IMR-90 (cell line): Measurements from ENCODE around the gene SVOPL. TPM values are rescaled to one million over a fixed set of nuclear protein-coding genes. Genes with fewer than 3 reads are reported as not detected.

Experiments used
- ATAC-seq: fragments of 200-7000 bp; cut with Tn5 transposase; 2 replicates; pipeline ENCODE4 v1.9.1; 2020; ENCODE audit warnings: low read depth, mild to moderate bottlenecking, moderate library complexity
- BruUV-seq: library from RNA; stranded (reverse); fragments of 400-500 nt; replicated peaks from 2 replicates; lab custom pipeline; 2021; lab: Mats Ljungman, UMichigan
- CTCF ChIA-PET: fragments of 300-600 bp; formaldehyde crosslinking; extraction: SDS; loops from one replicate; lab custom pipeline; 2021; ENCODE audit warnings: antibody characterized with exemption; lab: Yijun Ruan, JAX
- POLR2A ChIA-PET: fragments of 300-600 bp; sonication (Branson Sonifier 250); formaldehyde crosslinking; loops from one replicate; lab custom pipeline; 2022; ENCODE audit warnings: antibody characterized with exemption; ENCODE audit not compliant: unreplicated experiment; lab: Charles Lee
- DNase-seq: peaks from one replicate; pipeline ENCODE4 v3.0.0; 2013
- H2AFZ ChIP-seq: replicated peaks from 2 replicates; pipeline ENCODE3; 2013; ENCODE audit warnings: low read length, mild to moderate bottlenecking; ENCODE audit not compliant: poor library complexity
- H2AK5ac ChIP-seq: 2 replicates; pipeline ENCODE4 v1.6.1; 2013; ENCODE audit warnings: low read depth, low read length, inconsistent platforms
- H2AK9ac ChIP-seq: replicated peaks from 2 replicates; pipeline ENCODE3; 2013; ENCODE audit warnings: mild to moderate bottlenecking, low read depth, low read length, moderate library complexity; ENCODE audit not compliant: poor library complexity
- H2BK120ac ChIP-seq: 2 replicates; pipeline ENCODE4 v1.6.1; 2013; ENCODE audit warnings: low read depth, low read length, inconsistent platforms
- H2BK15ac ChIP-seq: 3 replicates; pipeline ENCODE4 v1.6.1; 2013; ENCODE audit warnings: low read depth, low read length, inconsistent platforms
- H2BK20ac ChIP-seq: 2 replicates; pipeline ENCODE4 v1.6.1; 2013; ENCODE audit warnings: low read depth, mild to moderate bottlenecking, inconsistent platforms, low read length, moderate library complexity
- H2BK5ac ChIP-seq: 2 replicates; pipeline ENCODE4 v1.6.1; 2013; ENCODE audit warnings: mild to moderate bottlenecking, low read depth, low read length, inconsistent platforms; ENCODE audit not compliant: poor library complexity, severe bottlenecking
- H3K14ac ChIP-seq: replicated peaks from 2 replicates; pipeline ENCODE4 v1.6.1; 2013; ENCODE audit warnings: low read depth, low read length, inconsistent platforms
- H3K18ac ChIP-seq: 2 replicates; pipeline ENCODE4 v1.6.1; 2013; ENCODE audit warnings: low read depth, low read length, control low read depth
- H3K23ac ChIP-seq: 2 replicates; pipeline ENCODE4 v1.6.1; 2013; ENCODE audit warnings: low read depth, low read length, inconsistent platforms
- H3K27ac ChIP-seq: 2 replicates; pipeline ENCODE4 v1.5.1; 2013; ENCODE audit warnings: mild to moderate bottlenecking, control low read depth, low read length; ENCODE audit not compliant: insufficient read depth
- H3K27me3 ChIP-seq: 2 replicates; pipeline ENCODE4 v1.6.1; 2013; ENCODE audit warnings: low read length; ENCODE audit not compliant: control insufficient read depth, insufficient read depth
- H3K36me3 ChIP-seq: 2 replicates; pipeline ENCODE4 v1.6.1; 2013; ENCODE audit warnings: low read length, mixed read lengths; ENCODE audit not compliant: control insufficient read depth, insufficient read depth
- H3K4ac ChIP-seq: 2 replicates; pipeline ENCODE4 v1.6.1; 2013; ENCODE audit warnings: low read depth, low read length, inconsistent platforms
- H3K4me1 ChIP-seq: 2 replicates; pipeline ENCODE4 v1.6.1; 2013; ENCODE audit warnings: low read length, mixed read lengths; ENCODE audit not compliant: control insufficient read depth, insufficient read depth
- H3K4me2 ChIP-seq: 2 replicates; pipeline ENCODE4 v1.6.1; 2013; ENCODE audit warnings: low read depth, mild to moderate bottlenecking, control low read depth, low read length, moderate library complexity
- H3K4me3 ChIP-seq: 2 replicates; pipeline ENCODE4 v1.5.1; 2013; ENCODE audit warnings: low read depth, mild to moderate bottlenecking, control low read depth, low read length, moderate library complexity; ENCODE audit not compliant: insufficient read depth
- H3K56ac ChIP-seq: 2 replicates; pipeline ENCODE4 v1.6.1; 2013; ENCODE audit warnings: low read length, inconsistent platforms; ENCODE audit not compliant: insufficient read depth; ENCODE audit errors: extremely low read depth
- H3K79me1 ChIP-seq, 2 experiments: 2 replicates each; pipeline ENCODE4 v1.6.1; 2013; ENCODE audit warnings: low read length in 2 of 2, inconsistent platforms in 1 of 2, low read depth in 1 of 2
- H3K9ac ChIP-seq: 2 replicates; pipeline ENCODE4 v1.6.1; 2013; ENCODE audit warnings: low read depth, low read length, control low read depth
- H3K9me1 ChIP-seq: 2 replicates; pipeline ENCODE4 v1.6.1; 2013; ENCODE audit warnings: low read length, inconsistent platforms; ENCODE audit not compliant: insufficient read depth
- H3K9me3 ChIP-seq: 2 replicates; pipeline ENCODE4 v1.6.1; 2013; ENCODE audit warnings: low read length; ENCODE audit not compliant: control insufficient read depth, insufficient read depth
- H4K20me1 ChIP-seq: 2 replicates; pipeline ENCODE4 v1.6.1; 2013; ENCODE audit warnings: low read length, inconsistent platforms; ENCODE audit not compliant: insufficient read depth
- H4K5ac ChIP-seq: 2 replicates; pipeline ENCODE4 v1.6.1; 2013; ENCODE audit warnings: mild to moderate bottlenecking, low read depth, low read length, control low read depth
- H4K8ac ChIP-seq, 2 experiments: 2 replicates each; pipeline ENCODE4 v1.6.1; 2013; ENCODE audit warnings: low read depth in 2 of 2, low read length in 2 of 2, control low read depth in 1 of 2, inconsistent platforms in 1 of 2
- H4K91ac ChIP-seq: 2 replicates; pipeline ENCODE4 v1.6.1; 2013; ENCODE audit warnings: low read depth, low read length, inconsistent platforms; ENCODE audit not compliant: insufficient read depth
- CEBPB ChIP-seq: IDR thresholded peaks from 2 replicates; pipeline ENCODE4 v1.6.1; 2012; ENCODE audit warnings: low read depth, low read length, improper control_type of control experiment
- dilution Hi-C: fragments of 300-500 bp; cut with HindIII; formaldehyde crosslinking; loops from one replicate; pipeline ENCODE4 v1.14.3; 2018; ENCODE audit warnings: low sequenced_read_pairs; ENCODE audit not compliant: unreplicated experiment
- in situ Hi-C: fragments of 300-500 bp; cut with MboI; formaldehyde crosslinking; loops from 3 replicates; pipeline ENCODE4 v1.14.3; 2019; ENCODE audit warnings: low sequenced_read_pairs, inconsistent platforms, mixed read lengths
- intact Hi-C: fragments of 100-400 bp; cut with micrococcal nuclease; formaldehyde crosslinking; loops from 2 replicates; pipeline ENCODE4 v1.10.0; 2022
- polyA plus RNA-seq, 3 experiments: library from polyadenylated mRNA; depleted of rRNA; stranded (reverse); fragments of >200 nt; gene quantifications; 2 replicates each; pipeline ENCODE4 v1.2.3, GENCODE V29; 2012; ENCODE audit warnings: low replicate concordance in 1 of 3
- total RNA-seq: library from RNA; depleted of rRNA; stranded (reverse); fragments of >200 nt; gene quantifications from 2 replicates; pipeline ENCODE4 v1.2.3, GENCODE V29; 2012

Gene SVOPL
- total and polyA plus RNA-seq, 2 of the 4 experiments (the other 2 are of a cell fraction) = not detected

- Histone ChIP-seq H4K8ac (no peak overlapping the region), H3K79me1 (no peaks in the 10 kb centered on the region), H3K9me1 (no peaks in the 10 kb centered on the region), H3K23ac (no peak overlapping the region), H2AK5ac (no peak overlapping the region), H3K36me3 (no peaks in the 10 kb centered on the region), H2AFZ (no peak overlapping the region), H4K91ac (no peak overlapping the region), H3K4ac (no peak overlapping the region), H4K20me1 (no peaks in the 10 kb centered on the region), H3K4me3 (no peak overlapping the region), H3K9ac (no peak overlapping the region), H4K5ac (no peak overlapping the region), H2BK20ac (no peak overlapping the region), H3K14ac (no peak overlapping the region), H3K4me2 (no peak overlapping the region), H2BK15ac (no peak overlapping the region), H2AK9ac (no peak overlapping the region), H3K56ac (no peak overlapping the region), H3K18ac (no peak overlapping the region), H3K9me3 (peaks cover 3% of the 10 kb centered on the region; the same call in 1 of the 2 replicates), H2BK120ac (no peak overlapping the region), H3K4me1 (no peaks in the 10 kb centered on the region), H2BK5ac (no peak overlapping the region), H3K27ac (no peak overlapping the region), H3K27me3 (no peaks in the 10 kb centered on the region)
- ChIA-PET POLR2A (no interaction called here), CTCF (no interaction called here)
- no TSS peak for BruUV-seq
- intact Hi-C loops (no loop called here), in situ Hi-C loops (no loop called here), dilution Hi-C loops (no loop called here)
- ATAC-seq (no peak), DNase-seq (no peak)
- no peak for TF ChIP-seq CEBPB
Measured at GRCh38 chr7:138618933-138619332, 82.2 kb downstream of the SVOPL start.
